Smooth muscle cell (in vitro differentiated cells): ENCODE data around the gene KY. TPM values are rescaled to one million over a fixed set of nuclear protein-coding genes. Genes with fewer than 3 reads are reported as not detected.

ENCODE experiments used
- DNase-seq: peaks from one replicate; lab custom pipeline; 2025; ENCODE audit not compliant: unreplicated experiment; lab: John Stamatoyannopoulos, UW
- H2AFZ ChIP-seq: fragments of 200-600 bp; sonication (generic); 2 replicates; pipeline ENCODE4 v1.6.0; 2016; ENCODE audit warnings: antibody characterized with exemption, low read depth, mild to moderate bottlenecking
- H3F3A ChIP-seq: fragments of 200-600 bp; sonication (generic); 2 replicates; pipeline ENCODE4 v1.6.0; 2017; ENCODE audit warnings: antibody characterized with exemption, low read depth
- H3K27ac ChIP-seq: fragments of 200-600 bp; sonication (generic); 2 replicates; pipeline ENCODE4 v1.5.1; 2016; ENCODE audit warnings: low read depth, mild to moderate bottlenecking
- H3K27me3 ChIP-seq: fragments of 200-600 bp; sonication (generic); 2 replicates; pipeline ENCODE4 v1.6.1; 2016; ENCODE audit warnings: low read depth, mild to moderate bottlenecking
- H3K36me3 ChIP-seq: fragments of 200-600 bp; sonication (generic); 2 replicates; pipeline ENCODE4 v1.5.1; 2016; ENCODE audit warnings: low read depth
- H3K4me1 ChIP-seq: fragments of 200-600 bp; sonication (generic); 2 replicates; pipeline ENCODE4 v1.5.1; 2016; ENCODE audit warnings: low read depth
- H3K4me2 ChIP-seq: fragments of 200-600 bp; sonication (generic); 2 replicates; pipeline ENCODE4 v1.6.0; 2016; ENCODE audit warnings: mild to moderate bottlenecking
- H3K4me3 ChIP-seq: fragments of 200-600 bp; sonication (generic); 2 replicates; pipeline ENCODE4 v1.5.1; 2016; ENCODE audit warnings: mild to moderate bottlenecking
- H3K79me2 ChIP-seq: fragments of 200-600 bp; sonication (generic); 2 replicates; pipeline ENCODE4 v1.6.0; 2016; ENCODE audit warnings: low read depth, mild to moderate bottlenecking
- H3K9ac ChIP-seq: fragments of 200-600 bp; sonication (generic); 2 replicates; pipeline ENCODE4 v1.6.0; 2016; ENCODE audit warnings: low read depth
- H3K9me3 ChIP-seq: fragments of 200-600 bp; sonication (generic); replicated peaks from 2 replicates; pipeline ENCODE4 v1.5.1; 2016; ENCODE audit warnings: low read depth
- H4K20me1 ChIP-seq: fragments of 200-600 bp; sonication (generic); 2 replicates; pipeline ENCODE4 v1.6.0; 2016; ENCODE audit warnings: low read depth
- WGBS: methylation state at CpG from one replicate; pipeline ENCODE4 v1.1.7; 2016; ENCODE audit warnings: low lambda C conversion rate; 5-methylcytosine and 5-hydroxymethylcytosine counted together
- polyA plus RNA-seq: library from polyadenylated mRNA; unstranded; fragments of >200 nt; fragmentation: Nextera tagmentation; extraction: Ambion mirVana; gene quantifications from 2 replicates; pipeline ENCODE4 v1.2.1, GENCODE V29; 2016
- total RNA-seq: library from RNA; depleted of rRNA; stranded (reverse); fragments of >200 nt; gene quantifications from 2 replicates; pipeline ENCODE4 v1.2.3, GENCODE V29; 2014
- TF ChIP-seq, protein P1 (sequence below): fragments of 200-600 bp; sonication (generic); IDR thresholded peaks from 2 replicates; pipeline ENCODE4 v1.5.1; 2017; ENCODE audit warnings: borderline replicate concordance, mild to moderate bottlenecking, antibody characterized with exemption; ENCODE audit not compliant: insufficient read depth, poor library complexity, severe bottlenecking

The KY gene
- total and polyA plus RNA-seq, 2 experiments from 2014 or later = 0.07 to 0.09 TPM

DNA sequence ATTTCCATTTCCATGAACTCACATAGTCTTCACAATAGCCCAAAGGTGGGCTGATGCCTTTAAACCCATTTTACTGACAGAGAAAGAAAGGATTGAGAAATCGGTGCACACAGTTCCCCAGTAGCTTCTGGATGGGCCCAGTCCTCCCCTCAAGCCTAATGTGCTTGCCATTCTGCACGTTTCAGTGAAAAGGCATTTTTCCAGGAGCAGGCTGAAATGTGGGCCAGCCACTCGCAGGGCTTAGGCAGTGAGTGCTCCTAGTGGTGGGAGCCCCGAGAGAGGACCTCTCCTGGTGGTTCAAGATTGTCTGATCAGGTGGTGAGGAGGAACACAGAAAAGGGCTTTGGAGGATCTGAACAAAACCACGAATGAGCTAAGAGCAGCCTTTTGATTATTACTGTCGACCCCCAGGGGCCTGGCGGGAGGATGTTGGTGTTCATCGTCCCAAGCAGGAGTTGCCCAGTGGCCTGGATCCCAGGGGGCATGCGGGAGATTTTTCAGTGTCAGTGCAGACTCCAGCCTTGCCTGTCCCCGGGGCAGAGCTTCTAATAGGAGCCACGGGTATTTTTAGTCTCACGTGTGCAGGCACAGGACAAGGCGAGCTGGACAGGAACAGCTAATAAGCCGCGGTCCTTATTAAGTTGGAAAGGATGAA is 8.7 kb upstream of the KY start:
- Histone ChIP-seq H2AFZ (no peak overlapping the region), H3K36me3 (no peaks in the 10 kb centered on the region), H3K27ac (no peak overlapping the region), H3K9me3 (no peaks in the 10 kb centered on the region), H3K79me2 (no peaks in the 10 kb centered on the region), H3K9ac (no peak overlapping the region), H3K4me3 (no peak overlapping the region), H3K27me3 (peaks cover 17% of the 10 kb centered on the region), H3F3A (no peaks in the 10 kb centered on the region), H4K20me1 (no peaks in the 10 kb centered on the region), H3K4me1 (no peaks in the 10 kb centered on the region), H3K4me2 (no peak overlapping the region)
- 84% methylated on average over 15 of the region's 15 CpGs for WGBS
- DNase-seq = no peak
- TF ChIP-seq, protein P1, sequence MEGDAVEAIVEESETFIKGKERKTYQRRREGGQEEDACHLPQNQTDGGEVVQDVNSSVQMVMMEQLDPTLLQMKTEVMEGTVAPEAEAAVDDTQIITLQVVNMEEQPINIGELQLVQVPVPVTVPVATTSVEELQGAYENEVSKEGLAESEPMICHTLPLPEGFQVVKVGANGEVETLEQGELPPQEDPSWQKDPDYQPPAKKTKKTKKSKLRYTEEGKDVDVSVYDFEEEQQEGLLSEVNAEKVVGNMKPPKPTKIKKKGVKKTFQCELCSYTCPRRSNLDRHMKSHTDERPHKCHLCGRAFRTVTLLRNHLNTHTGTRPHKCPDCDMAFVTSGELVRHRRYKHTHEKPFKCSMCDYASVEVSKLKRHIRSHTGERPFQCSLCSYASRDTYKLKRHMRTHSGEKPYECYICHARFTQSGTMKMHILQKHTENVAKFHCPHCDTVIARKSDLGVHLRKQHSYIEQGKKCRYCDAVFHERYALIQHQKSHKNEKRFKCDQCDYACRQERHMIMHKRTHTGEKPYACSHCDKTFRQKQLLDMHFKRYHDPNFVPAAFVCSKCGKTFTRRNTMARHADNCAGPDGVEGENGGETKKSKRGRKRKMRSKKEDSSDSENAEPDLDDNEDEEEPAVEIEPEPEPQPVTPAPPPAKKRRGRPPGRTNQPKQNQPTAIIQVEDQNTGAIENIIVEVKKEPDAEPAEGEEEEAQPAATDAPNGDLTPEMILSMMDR = no peak

DNA sequence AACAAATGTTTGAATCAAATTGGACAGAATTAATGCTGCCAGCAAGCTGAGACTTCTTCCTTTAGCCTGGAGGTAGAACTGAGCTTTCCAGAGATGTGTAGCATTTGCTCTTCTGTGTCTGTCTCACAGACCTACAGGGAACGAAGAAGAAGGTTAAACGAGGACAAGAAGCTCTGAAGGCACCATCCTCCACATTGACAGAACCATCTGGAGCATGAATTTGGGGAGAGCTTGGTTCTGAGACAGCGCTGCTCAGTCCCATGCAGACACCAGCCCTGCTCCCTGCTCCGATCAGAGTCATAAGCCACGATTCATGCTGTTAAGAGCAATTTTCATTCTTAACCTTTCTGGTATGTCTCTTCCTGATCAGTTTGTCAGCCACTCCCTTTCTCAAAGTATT is 7.7 kb upstream of the KY start:
- DNase-seq = no peak
- Histone ChIP-seq H3K4me2 (no peak overlapping the region), H3K27ac (no peak overlapping the region), H3K9ac (no peak overlapping the region), H3K9me3 (no peaks in the 10 kb centered on the region), H3K79me2 (no peaks in the 10 kb centered on the region), H3F3A (no peaks in the 10 kb centered on the region), H4K20me1 (no peaks in the 10 kb centered on the region), H3K27me3 (peaks cover 26% of the 10 kb centered on the region), H3K36me3 (no peaks in the 10 kb centered on the region), H3K4me3 (no peak overlapping the region), H2AFZ (no peak overlapping the region), H3K4me1 (no peaks in the 10 kb centered on the region)
- TF ChIP-seq, protein P1 = no peak
- 80% methylated on average over 5 of the region's 5 CpGs for WGBS

DNA sequence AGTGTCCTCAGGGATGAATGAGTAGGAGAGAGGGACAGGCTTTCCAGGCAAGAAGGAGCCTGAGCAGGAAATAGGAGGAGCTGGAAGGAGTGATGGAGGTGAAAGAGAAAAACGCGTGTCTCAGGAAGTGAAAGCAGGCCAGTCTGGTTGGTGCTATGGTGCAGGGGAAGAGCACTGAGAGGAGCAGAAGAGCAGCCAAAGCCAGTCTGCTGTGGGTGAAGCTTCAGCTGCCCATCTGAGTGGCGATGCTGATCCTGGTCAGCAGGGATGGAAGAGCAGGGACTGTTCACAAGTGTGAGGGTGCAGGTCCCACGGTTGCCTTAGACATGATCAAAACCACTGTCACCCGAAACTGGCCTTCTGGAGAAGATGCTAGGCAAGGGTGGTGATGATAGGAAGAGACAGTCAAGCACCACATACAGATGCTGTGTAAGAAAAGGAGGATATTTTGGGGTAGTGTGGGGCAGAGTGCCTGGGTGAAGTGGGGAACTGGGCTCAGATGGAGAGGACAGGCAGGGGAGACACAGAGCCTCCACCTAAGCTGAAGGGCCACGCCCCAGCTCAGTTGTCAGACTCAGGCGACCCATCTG is 5.5 kb upstream of the KY start:
- WGBS = 86% methylated on average over 7 of the region's 7 CpGs
- Histone ChIP-seq H3K4me2 (no peak overlapping the region), H3K27ac (no peak overlapping the region), H4K20me1 (no peaks in the 10 kb centered on the region), H3F3A (no peaks in the 10 kb centered on the region), H3K4me3 (no peak overlapping the region), H3K9me3 (no peaks in the 10 kb centered on the region), H3K36me3 (no peaks in the 10 kb centered on the region), H2AFZ (no peak overlapping the region), H3K79me2 (no peaks in the 10 kb centered on the region), H3K9ac (no peak overlapping the region), H3K27me3 (peaks cover 47% of the 10 kb centered on the region), H3K4me1 (peaks cover 5% of the 10 kb centered on the region)
- TF ChIP-seq, protein P1 = no peak
- DNase-seq = no peak

DNA sequence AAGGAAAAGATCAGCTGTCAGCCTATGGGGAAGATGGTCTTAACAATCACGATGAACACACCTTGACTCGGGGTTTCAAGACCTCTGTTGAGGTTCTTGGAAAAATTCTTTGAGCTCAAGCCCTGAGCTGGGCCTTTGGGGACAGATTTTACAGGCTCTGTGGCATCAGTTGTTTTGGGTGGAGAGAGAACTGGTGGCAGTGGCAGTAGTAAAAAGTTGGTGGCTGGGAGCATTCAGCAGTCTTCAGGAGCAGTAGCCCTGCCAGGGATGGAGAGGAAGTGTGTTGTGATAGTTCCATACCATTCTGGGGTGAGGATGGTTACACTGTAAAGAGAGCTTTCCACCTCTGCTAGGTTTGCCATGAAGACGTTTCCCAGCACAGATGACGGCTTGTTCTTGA is 4.9 kb upstream of the KY start:
- Histone ChIP-seq H3K4me1 (peaks cover 8% of the 10 kb centered on the region), H2AFZ (no peak overlapping the region)
- 91% methylated on average over 4 of the region's 4 CpGs for WGBS

More for the DNA sequence above, 4.9 kb upstream of the KY start:
- H4K20me1 ChIP-seq = no peaks in the 10 kb centered on the region
- no peak overlapping the region for H3K4me2 ChIP-seq
- no peak for DNase-seq
- H3K9ac ChIP-seq = no peak overlapping the region
- TF ChIP-seq, protein P1 = no peak
- no peak overlapping the region for H3K4me3 ChIP-seq
- H3F3A ChIP-seq = no peaks in the 10 kb centered on the region
- H3K79me2 ChIP-seq = no peaks in the 10 kb centered on the region
- H3K36me3 ChIP-seq = no peaks in the 10 kb centered on the region
- H3K9me3 ChIP-seq = no peaks in the 10 kb centered on the region
- H3K27ac ChIP-seq = no peak overlapping the region
- H3K27me3 ChIP-seq = peaks cover 51% of the 10 kb centered on the region
